WTC11 (cell line): ENCODE data around the gene FRMD5. TPM values are rescaled to one million over a fixed set of nuclear protein-coding genes. Genes with fewer than 3 reads are reported as not detected.
"Not testable (repeated sequence)": the region's sequence is repeated elsewhere in the genome, so short reads cannot be mapped to it uniquely, and the experiment has no call there.

ENCODE experiments used
- ATAC-seq: fragments of 200-7000 bp; cut with Tn5 transposase; 2 replicates; pipeline ENCODE4 v1.10.0; 2021; ENCODE audit warnings: mild to moderate bottlenecking, moderate library complexity
- CTCF ChIA-PET: fragments of 300-600 bp; sonication (Branson Sonifier 250); formaldehyde crosslinking; loops from one replicate; lab custom pipeline; 2021; ENCODE audit warnings: antibody characterized with exemption; lab: Charles Lee
- POLR2A ChIA-PET: fragments of 350-600 bp; sonication (Branson Sonifier 250); formaldehyde crosslinking; loops from one replicate; lab custom pipeline; 2021; ENCODE audit warnings: antibody characterized with exemption; lab: Charles Lee
- DNase-seq: peaks from one replicate; pipeline ENCODE4 v3.0.0; 2021; ENCODE audit warnings: low spot score
- H3K27ac Mint-ChIP-seq: 2 replicates; pipeline ENCODE4 v1.8.0; 2021; ENCODE audit warnings: mixed read lengths
- H3K27me3 Mint-ChIP-seq: 2 replicates; pipeline ENCODE4 v1.8.0; 2021; ENCODE audit warnings: low read depth, mild to moderate bottlenecking, moderate library complexity, mixed read lengths
- H3K36me3 Mint-ChIP-seq: 2 replicates; pipeline ENCODE4 v1.8.0; 2021; ENCODE audit warnings: mixed read lengths
- H3K4me1 Mint-ChIP-seq: 2 replicates; pipeline ENCODE4 v1.8.0; 2022; ENCODE audit warnings: mixed read lengths
- H3K4me3 Mint-ChIP-seq: 2 replicates; pipeline ENCODE4 v1.8.0; 2021; ENCODE audit warnings: mild to moderate bottlenecking, moderate library complexity, mixed read lengths
- H3K9me3 Mint-ChIP-seq: 2 replicates; pipeline ENCODE4 v1.8.0; 2021; ENCODE audit warnings: mixed read lengths
- CREM ChIP-seq: sonication (generic); formaldehyde crosslinking; IDR thresholded peaks from 2 replicates; pipeline ENCODE4 v1.8.1; 2022; ENCODE audit warnings: mild to moderate bottlenecking, missing genetic modification reagents, moderate library complexity
- ELF4 ChIP-seq: sonication (generic); formaldehyde crosslinking; IDR thresholded peaks from 2 replicates; pipeline ENCODE4 v1.8.1; 2022; ENCODE audit warnings: low read depth, mild to moderate bottlenecking, moderate library complexity, missing genetic modification reagents
- FOXP1 ChIP-seq: sonication (generic); formaldehyde crosslinking; IDR thresholded peaks from 2 replicates; pipeline ENCODE4 v1.8.0; 2022; ENCODE audit warnings: missing genetic modification reagents, mild to moderate bottlenecking, moderate library complexity, borderline replicate concordance
- TEAD1 ChIP-seq: sonication (generic); formaldehyde crosslinking; IDR thresholded peaks from 2 replicates; pipeline ENCODE4 v1.8.0; 2022; ENCODE audit warnings: mild to moderate bottlenecking, missing genetic modification reagents
- ZNF121 ChIP-seq: sonication (generic); formaldehyde crosslinking; IDR thresholded peaks from 2 replicates; pipeline ENCODE4 v1.8.0; 2023; ENCODE audit warnings: missing genetic modification reagents
- ZNF416 ChIP-seq: fragments of 250-450 bp; sonication (Bioruptor Pico); IDR thresholded peaks from 2 replicates; pipeline ENCODE4 v1.9.0; 2021; ENCODE audit warnings: mild to moderate bottlenecking, inconsistent platforms
- ZNF423 ChIP-seq: fragments of 250-450 bp; sonication (Bioruptor Pico); IDR thresholded peaks from 2 replicates; pipeline ENCODE4 v2.1.2; 2022; ENCODE audit warnings: mild to moderate bottlenecking, moderate library complexity
- total RNA-seq: library from RNA; stranded (reverse); gene quantifications from 3 replicates; pipeline ENCODE4 v1.2.3, GENCODE V29; 2021
- TF ChIP-seq, protein P1 (sequence below): sonication (generic); formaldehyde crosslinking; IDR thresholded peaks from 2 replicates; pipeline ENCODE4 v1.8.1; 2022; ENCODE audit warnings: low read depth, missing genetic modification reagents, borderline replicate concordance
- TF ChIP-seq, protein P2 (sequence below): sonication (generic); formaldehyde crosslinking; IDR thresholded peaks from 2 replicates; pipeline ENCODE4 v1.8.0; 2022; ENCODE audit warnings: mild to moderate bottlenecking, missing genetic modification reagents
- TF ChIP-seq, protein P3 (sequence below): sonication (generic); formaldehyde crosslinking; IDR thresholded peaks from 2 replicates; pipeline ENCODE4 v1.8.1; 2023; ENCODE audit warnings: mild to moderate bottlenecking, missing genetic modification reagents
- TF ChIP-seq, protein P4 (sequence below): sonication (generic); formaldehyde crosslinking; IDR thresholded peaks from 2 replicates; pipeline ENCODE4 v1.8.0; 2023; ENCODE audit warnings: mild to moderate bottlenecking, missing genetic modification reagents
- TF ChIP-seq, protein P5 (sequence below): sonication (generic); formaldehyde crosslinking; IDR thresholded peaks from 2 replicates; pipeline ENCODE4 v1.8.0; 2022; ENCODE audit warnings: mild to moderate bottlenecking, missing genetic modification reagents

Gene FRMD5
- total RNA-seq, 1 experiment from 2014 or later: 14.1 TPM

DNA sequence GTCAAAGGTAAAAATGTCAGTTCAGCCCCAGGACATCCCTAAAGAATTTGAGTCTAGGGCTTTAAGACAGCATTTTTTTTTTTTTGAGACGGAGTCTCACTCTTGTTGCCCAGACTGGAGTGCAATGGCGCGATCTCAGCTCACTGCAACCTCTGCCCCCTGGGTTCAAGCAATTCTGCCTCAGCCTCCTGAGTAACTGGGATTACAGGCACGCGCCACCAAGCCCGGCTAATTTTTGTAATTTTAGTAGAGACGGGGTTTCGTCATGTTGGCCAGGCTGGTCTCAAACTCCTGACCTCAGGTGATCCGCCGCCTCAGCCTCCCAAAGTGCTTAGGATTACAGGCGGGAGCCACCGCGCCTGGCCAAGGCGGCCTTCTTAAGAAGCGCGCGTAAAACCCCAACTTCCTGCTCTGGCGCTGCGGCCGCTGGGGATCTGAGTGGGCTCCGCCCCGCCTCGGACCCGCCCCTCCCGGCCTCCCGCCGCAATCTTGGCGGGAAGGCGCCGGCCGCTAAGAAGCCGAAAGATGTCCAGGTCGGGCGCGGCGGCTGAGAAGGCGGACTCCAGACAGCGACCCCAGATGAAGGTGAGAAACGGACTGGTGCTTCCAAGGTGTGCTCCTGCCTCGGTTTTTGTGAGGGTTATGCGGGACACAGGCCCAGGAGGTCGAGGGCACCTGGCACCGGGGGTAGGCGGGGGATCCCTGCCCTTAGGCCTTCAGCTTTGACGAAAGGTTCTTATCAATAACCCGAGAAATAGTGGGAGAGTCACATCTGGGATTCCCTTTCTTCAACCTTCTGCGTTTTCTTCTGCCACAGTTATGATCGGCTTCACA is 368.3 kb downstream of the FRMD5 start, which contains the start of gene WDR76 (continued):
- TF ChIP-seq, protein P1, sequence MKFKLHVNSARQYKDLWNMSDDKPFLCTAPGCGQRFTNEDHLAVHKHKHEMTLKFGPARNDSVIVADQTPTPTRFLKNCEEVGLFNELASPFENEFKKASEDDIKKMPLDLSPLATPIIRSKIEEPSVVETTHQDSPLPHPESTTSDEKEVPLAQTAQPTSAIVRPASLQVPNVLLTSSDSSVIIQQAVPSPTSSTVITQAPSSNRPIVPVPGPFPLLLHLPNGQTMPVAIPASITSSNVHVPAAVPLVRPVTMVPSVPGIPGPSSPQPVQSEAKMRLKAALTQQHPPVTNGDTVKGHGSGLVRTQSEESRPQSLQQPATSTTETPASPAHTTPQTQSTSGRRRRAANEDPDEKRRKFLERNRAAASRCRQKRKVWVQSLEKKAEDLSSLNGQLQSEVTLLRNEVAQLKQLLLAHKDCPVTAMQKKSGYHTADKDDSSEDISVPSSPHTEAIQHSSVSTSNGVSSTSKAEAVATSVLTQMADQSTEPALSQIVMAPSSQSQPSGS (CRISPR knock-in tag): no peak
- TF ChIP-seq, protein P2, sequence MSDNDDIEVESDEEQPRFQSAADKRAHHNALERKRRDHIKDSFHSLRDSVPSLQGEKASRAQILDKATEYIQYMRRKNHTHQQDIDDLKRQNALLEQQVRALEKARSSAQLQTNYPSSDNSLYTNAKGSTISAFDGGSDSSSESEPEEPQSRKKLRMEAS (CRISPR knock-in tag): peak; percentile 88
- TF ChIP-seq ZNF423 (CRISPR knock-in tag): no peak
- TF ChIP-seq ZNF416 (CRISPR knock-in tag): no peak
- TF ChIP-seq TEAD1 (CRISPR knock-in tag): peak; percentile 92

DNA sequence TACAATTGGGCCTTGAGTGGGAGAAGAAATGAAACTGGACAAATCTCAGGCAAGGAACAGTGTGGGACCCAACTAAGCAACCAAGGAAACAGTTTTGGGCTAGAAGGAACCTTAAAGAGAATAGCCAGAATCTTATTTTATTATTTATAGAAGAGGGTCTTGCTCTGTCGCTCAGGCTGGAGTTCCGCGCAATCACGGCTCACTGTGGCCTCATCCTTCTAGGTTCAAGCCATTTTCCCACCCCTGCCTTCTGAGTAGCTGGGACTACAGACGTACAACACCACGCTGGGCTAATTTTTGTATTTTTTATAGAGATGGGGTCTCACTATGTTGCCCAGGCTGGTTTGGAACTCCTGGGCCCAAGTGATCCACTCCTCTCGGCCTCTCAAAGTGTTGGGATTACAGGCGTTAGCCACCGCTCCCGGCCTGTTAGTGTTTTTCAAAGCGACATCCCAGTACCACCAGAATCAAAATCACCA is 369.0 kb downstream of the FRMD5 start:
- peak; percentile 82 for TF ChIP-seq ZNF121 (CRISPR knock-in tag)
- TF ChIP-seq, protein P3, sequence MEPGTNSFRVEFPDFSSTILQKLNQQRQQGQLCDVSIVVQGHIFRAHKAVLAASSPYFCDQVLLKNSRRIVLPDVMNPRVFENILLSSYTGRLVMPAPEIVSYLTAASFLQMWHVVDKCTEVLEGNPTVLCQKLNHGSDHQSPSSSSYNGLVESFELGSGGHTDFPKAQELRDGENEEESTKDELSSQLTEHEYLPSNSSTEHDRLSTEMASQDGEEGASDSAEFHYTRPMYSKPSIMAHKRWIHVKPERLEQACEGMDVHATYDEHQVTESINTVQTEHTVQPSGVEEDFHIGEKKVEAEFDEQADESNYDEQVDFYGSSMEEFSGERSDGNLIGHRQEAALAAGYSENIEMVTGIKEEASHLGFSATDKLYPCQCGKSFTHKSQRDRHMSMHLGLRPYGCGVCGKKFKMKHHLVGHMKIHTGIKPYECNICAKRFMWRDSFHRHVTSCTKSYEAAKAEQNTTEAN (CRISPR knock-in tag): no peak
- TF ChIP-seq, all 79 proteins: peak for 1
- CTCF ChIA-PET: no interaction called here
- H3K4me1 Mint-ChIP-seq: peaks cover 12% of the 10 kb centered on the region

DNA sequence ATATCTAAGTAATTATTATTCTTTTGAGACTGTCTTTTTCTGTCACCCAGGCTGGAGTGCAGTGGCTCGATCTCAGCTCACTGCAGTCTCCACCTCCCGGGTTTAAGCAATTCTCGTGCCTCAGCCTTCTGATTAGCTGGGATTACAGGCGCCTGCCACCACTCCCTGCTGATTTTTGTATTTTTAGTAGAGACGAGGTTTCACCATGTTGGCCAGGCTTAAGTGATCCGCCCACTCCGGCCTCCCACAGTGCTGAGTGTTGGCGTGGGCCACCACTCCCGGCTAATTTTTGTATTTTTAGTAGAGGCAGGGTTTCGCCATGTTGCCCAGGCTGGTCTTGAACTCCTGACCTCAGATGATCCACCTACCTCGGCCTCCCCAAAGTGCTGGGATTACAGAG is 369.8 kb downstream of the FRMD5 start:
- H3K27ac Mint-ChIP-seq, POLR2A ChIA-PET, H3K9me3 Mint-ChIP-seq, H3K4me3 Mint-ChIP-seq, ATAC-seq, DNase-seq: not testable (repeated sequence)
- Mint-ChIP-seq H3K36me3 (peaks cover 27% of the 10 kb centered on the region), H3K4me1 (peaks cover 12% of the 10 kb centered on the region), H3K27me3 (peaks cover 24% of the 10 kb centered on the region)
- CTCF ChIA-PET: interaction anchor here (0.9 to 1.3 kb wide), 4 partner anchors 49 to 449 kb away, joined by 3 to 7 read pairs (median 4); partner anchors contain the start of gene ELL3

More for the DNA sequence above, 369.0 kb downstream of the FRMD5 start:
- peaks cover 6% of the 10 kb centered on the region for H3K9me3 Mint-ChIP-seq
- peaks cover 24% of the 10 kb centered on the region for H3K36me3 Mint-ChIP-seq
- peaks cover 24% of the 10 kb centered on the region for H3K27me3 Mint-ChIP-seq
- no peak for DNase-seq
- no peak overlapping the region for H3K27ac Mint-ChIP-seq
- POLR2A ChIA-PET: no interaction called here
- no peak for ATAC-seq
- peak overlapping the region; percentile 75 for H3K4me3 Mint-ChIP-seq

DNA sequence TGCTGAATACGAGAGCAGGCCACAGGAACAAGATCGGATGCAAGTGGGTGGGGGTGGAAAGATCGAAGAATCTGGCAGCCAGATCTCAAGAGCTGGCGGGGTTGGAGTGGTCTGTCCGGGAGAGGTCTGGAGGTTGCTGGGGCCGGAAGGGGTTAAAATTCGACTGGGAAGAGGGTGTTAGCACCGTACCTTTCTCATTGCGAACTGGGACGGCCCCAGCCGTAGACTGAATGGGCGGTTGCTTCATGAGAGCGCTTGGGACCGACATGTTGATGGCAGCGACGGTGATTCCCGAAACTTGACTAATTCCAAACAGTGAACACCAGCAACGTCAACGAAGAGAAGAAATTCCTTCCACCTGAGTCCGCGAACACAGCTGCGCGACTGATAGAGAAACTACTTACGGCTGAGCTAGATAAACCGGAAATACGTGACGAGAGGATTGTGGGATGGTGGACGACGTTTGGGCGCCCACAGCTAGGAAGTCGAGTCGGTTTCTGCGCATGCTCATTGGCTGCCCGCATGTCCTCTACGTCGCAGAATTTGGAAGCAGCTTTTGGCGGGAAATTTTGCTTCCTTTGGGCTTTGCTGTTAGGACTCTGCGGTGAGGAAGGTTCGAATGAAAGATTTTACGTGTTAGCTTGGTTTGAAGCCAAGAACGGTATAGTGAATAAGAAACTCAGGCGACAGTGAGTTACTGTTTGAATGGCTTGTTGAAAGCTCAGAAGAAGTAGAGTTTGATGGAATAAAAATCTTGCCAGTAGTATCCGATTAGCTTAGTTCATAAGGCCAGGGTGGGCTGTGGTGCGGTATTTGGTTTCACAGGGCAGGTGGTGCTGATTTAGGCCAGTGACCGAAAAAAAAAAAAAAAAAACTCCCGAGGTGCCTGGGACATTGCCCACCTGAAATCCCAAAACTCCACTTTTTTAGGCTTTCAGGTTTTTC is 370.5 kb downstream of the FRMD5 start, which contains the start of gene MFAP1:
TSS of gene MFAP1 (minus strand) at position 389 of the 945 bp plus-strand sequence. CDS start at position 268, 121 bp downstream.
- ChIA-PET POLR2A (interaction anchor here (0.9 to 1.0 kb wide), 4 partner anchors 24 to 314 kb away, joined by 3 to 4 read pairs (median 3); partner anchors contain the start of genes HYPK and SERINC4), CTCF (interaction anchor here (0.9 to 1.4 kb wide), 6 partner anchors 24 to 454 kb away, joined by 3 to 7 read pairs (median 4); partner anchors contain the start of genes ELL3, HYPK, SERINC4 and TUBGCP4)
- Mint-ChIP-seq H3K9me3 (peaks cover 6% of the 10 kb centered on the region), H3K36me3 (peaks cover 28% of the 10 kb centered on the region), H3K27ac (peak within 1 kb of the TSS; percentile 99), H3K27me3 (peaks cover 24% of the 10 kb centered on the region), H3K4me1 (peaks cover 12% of the 10 kb centered on the region), H3K4me3 (peak within 1 kb of the TSS; percentile 95)
- ATAC-seq: peak; percentile 85
- DNase-seq: peak; percentile 81
- no peak for TF ChIP-seq ZNF423 (CRISPR knock-in tag)
- TF ChIP-seq, protein P4, sequence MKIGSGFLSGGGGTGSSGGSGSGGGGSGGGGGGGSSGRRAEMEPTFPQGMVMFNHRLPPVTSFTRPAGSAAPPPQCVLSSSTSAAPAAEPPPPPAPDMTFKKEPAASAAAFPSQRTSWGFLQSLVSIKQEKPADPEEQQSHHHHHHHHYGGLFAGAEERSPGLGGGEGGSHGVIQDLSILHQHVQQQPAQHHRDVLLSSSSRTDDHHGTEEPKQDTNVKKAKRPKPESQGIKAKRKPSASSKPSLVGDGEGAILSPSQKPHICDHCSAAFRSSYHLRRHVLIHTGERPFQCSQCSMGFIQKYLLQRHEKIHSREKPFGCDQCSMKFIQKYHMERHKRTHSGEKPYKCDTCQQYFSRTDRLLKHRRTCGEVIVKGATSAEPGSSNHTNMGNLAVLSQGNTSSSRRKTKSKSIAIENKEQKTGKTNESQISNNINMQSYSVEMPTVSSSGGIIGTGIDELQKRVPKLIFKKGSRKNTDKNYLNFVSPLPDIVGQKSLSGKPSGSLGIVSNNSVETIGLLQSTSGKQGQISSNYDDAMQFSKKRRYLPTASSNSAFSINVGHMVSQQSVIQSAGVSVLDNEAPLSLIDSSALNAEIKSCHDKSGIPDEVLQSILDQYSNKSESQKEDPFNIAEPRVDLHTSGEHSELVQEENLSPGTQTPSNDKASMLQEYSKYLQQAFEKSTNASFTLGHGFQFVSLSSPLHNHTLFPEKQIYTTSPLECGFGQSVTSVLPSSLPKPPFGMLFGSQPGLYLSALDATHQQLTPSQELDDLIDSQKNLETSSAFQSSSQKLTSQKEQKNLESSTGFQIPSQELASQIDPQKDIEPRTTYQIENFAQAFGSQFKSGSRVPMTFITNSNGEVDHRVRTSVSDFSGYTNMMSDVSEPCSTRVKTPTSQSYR (CRISPR knock-in tag): peak; percentile 73; the same call in 1 of the 2 replicates
- no peak for TF ChIP-seq ELF4 (CRISPR knock-in tag)
- TF ChIP-seq, protein P2 (CRISPR knock-in tag): peak; percentile 99
- peak; percentile 86 for TF ChIP-seq CREM (CRISPR knock-in tag)
- TF ChIP-seq, protein P5, sequence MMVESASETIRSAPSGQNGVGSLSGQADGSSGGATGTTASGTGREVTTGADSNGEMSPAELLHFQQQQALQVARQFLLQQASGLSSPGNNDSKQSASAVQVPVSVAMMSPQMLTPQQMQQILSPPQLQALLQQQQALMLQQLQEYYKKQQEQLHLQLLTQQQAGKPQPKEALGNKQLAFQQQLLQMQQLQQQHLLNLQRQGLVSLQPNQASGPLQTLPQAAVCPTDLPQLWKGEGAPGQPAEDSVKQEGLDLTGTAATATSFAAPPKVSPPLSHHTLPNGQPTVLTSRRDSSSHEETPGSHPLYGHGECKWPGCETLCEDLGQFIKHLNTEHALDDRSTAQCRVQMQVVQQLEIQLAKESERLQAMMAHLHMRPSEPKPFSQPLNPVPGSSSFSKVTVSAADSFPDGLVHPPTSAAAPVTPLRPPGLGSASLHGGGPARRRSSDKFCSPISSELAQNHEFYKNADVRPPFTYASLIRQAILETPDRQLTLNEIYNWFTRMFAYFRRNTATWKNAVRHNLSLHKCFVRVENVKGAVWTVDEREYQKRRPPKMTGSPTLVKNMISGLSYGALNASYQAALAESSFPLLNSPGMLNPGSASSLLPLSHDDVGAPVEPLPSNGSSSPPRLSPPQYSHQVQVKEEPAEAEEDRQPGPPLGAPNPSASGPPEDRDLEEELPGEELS: peak; percentile 87; the same call in 1 of the 2 replicates
- TF ChIP-seq FOXP1 (CRISPR knock-in tag): peak; percentile 83
- TF ChIP-seq, protein P3 (CRISPR knock-in tag): no peak
